HEK293T (cell line): ENCODE measurements around the gene TBC1D17.

ENCODE experiments used
- CTCF ChIA-PET: fragments of 350-600 bp; formaldehyde crosslinking; extraction: SDS; loops from one replicate; lab custom pipeline; 2021; ENCODE audit warnings: antibody characterized with exemption, inconsistent platforms; lab: Yijun Ruan, JAX
- POLR2A ChIA-PET: fragments of 350-600 bp; formaldehyde crosslinking; extraction: SDS; loops from one replicate; lab custom pipeline; 2020; ENCODE audit warnings: antibody characterized with exemption, inconsistent platforms; lab: Yijun Ruan, JAX
- DNase-seq: peaks from one replicate; pipeline ENCODE4 v3.0.0; 2012; ENCODE audit warnings: mixed read lengths; ENCODE audit errors: extremely low spot score
- ARNT ChIP-seq: fragments of 450-650 bp; IDR thresholded peaks from 2 replicates; pipeline ENCODE4 v1.6.1; 2017; ENCODE audit warnings: mild to moderate bottlenecking
- BHLHE40 ChIP-seq: fragments of 450-650 bp; IDR thresholded peaks from 2 replicates; pipeline ENCODE4 v1.6.1; 2016; ENCODE audit warnings: mild to moderate bottlenecking, moderate library complexity, borderline replicate concordance
- CTBP1 ChIP-seq: fragments of 450-650 bp; IDR thresholded peaks from 2 replicates; pipeline ENCODE4 v1.6.1; 2016; ENCODE audit warnings: borderline replicate concordance
- ELF4 ChIP-seq: fragments of 450-650 bp; IDR thresholded peaks from 2 replicates; pipeline ENCODE4 v1.6.1; 2017; ENCODE audit warnings: antibody characterized with exemption
- FOXA1 ChIP-seq: fragments of 450-650 bp; IDR thresholded peaks from 2 replicates; pipeline ENCODE4 v1.6.1; 2016; ENCODE audit warnings: mild to moderate bottlenecking
- FOXK2 ChIP-seq: fragments of 450-650 bp; IDR thresholded peaks from 2 replicates; pipeline ENCODE4 v1.6.1; 2016; ENCODE audit warnings: mild to moderate bottlenecking
- FOXM1 ChIP-seq: fragments of 450-650 bp; IDR thresholded peaks from 2 replicates; pipeline ENCODE4 v1.6.1; 2017; ENCODE audit warnings: mild to moderate bottlenecking, borderline replicate concordance
- HDGF ChIP-seq: fragments of 450-650 bp; IDR thresholded peaks from 2 replicates; pipeline ENCODE4 v1.6.1; 2017; ENCODE audit warnings: antibody characterized with exemption, borderline replicate concordance
- L3MBTL2 ChIP-seq: fragments of 450-650 bp; conservative IDR thresholded peaks from 2 replicates; pipeline ENCODE4 v1.6.1; 2016; ENCODE audit warnings: mild to moderate bottlenecking
- LEF1 ChIP-seq: fragments of 450-650 bp; IDR thresholded peaks from 2 replicates; pipeline ENCODE4 v1.6.1; 2017; ENCODE audit warnings: mild to moderate bottlenecking, borderline replicate concordance
- NFRKB ChIP-seq: fragments of 450-650 bp; IDR thresholded peaks from 2 replicates; pipeline ENCODE4 v1.6.1; 2016; ENCODE audit warnings: mild to moderate bottlenecking, moderate library complexity
- PKNOX1 ChIP-seq: fragments of 450-650 bp; IDR thresholded peaks from 2 replicates; pipeline ENCODE4 v1.6.1; 2016
- SP1 ChIP-seq: fragments of 450-650 bp; IDR thresholded peaks from 2 replicates; pipeline ENCODE4 v1.6.1; 2017
- SUZ12 ChIP-seq: fragments of 450-650 bp; IDR thresholded peaks from 2 replicates; pipeline ENCODE4 v1.6.1; 2016; ENCODE audit warnings: mild to moderate bottlenecking
- TARDBP ChIP-seq: fragments of 450-650 bp; IDR thresholded peaks from 2 replicates; pipeline ENCODE4 v1.6.1; 2016
- ZNF384 ChIP-seq: fragments of 450-650 bp; IDR thresholded peaks from 2 replicates; pipeline ENCODE4 v1.6.1; 2016

Gene TBC1D17

GRCh38 chr19:49843265-49843664 is 34.2 kb upstream of the TBC1D17 start:
- POLR2A ChIA-PET = no interaction called here
- CTCF ChIA-PET = interaction anchor here (0.6 kb wide), 1 partner anchor 1007 kb away, joined by 3 read pairs; the partner anchor contains the start of gene HSD17B14
- TF ChIP-seq ELF4 = no peak
- TF ChIP-seq FOXK2 = no peak
- no peak for TF ChIP-seq FOXM1
- TF ChIP-seq PKNOX1 = no peak
- TF ChIP-seq SUZ12 = no peak
- TF ChIP-seq TARDBP = no peak
- no peak for TF ChIP-seq L3MBTL2
- TF ChIP-seq HDGF = no peak
- DNase-seq = no peak

- TF ChIP-seq SUZ12 (no peak), PKNOX1 (no peak), L3MBTL2 (no peak), HDGF (no peak), ARNT (no peak), TARDBP (no peak), FOXK2 (no peak), LEF1 (no peak), FOXM1 (no peak), FOXA1 (no peak), ELF4 (no peak), BHLHE40 (no peak), ZNF384 (no peak), CTBP1 (no peak), NFRKB (no peak), SP1 (no peak)
- no peak for DNase-seq
- CTCF ChIA-PET = no interaction called here
- POLR2A ChIA-PET = interaction anchor here (1.1 kb wide), 1 partner anchor 9 kb away, joined by 3 read pairs; no protein-coding TSS in a partner anchor
These were observed 33.1 kb upstream of the TBC1D17 start for GRCh38 chr19:49844138-49845095.

GRCh38 chr19:49845414-49845813 is 32.1 kb upstream of the TBC1D17 start:
- ChIA-PET CTCF (interaction anchor here (0.5 to 0.7 kb wide), 2 partner anchors 128 to 1773 kb away, joined by 3 to 7 read pairs; no protein-coding TSS in a partner anchor), POLR2A (no interaction called here)
- TF ChIP-seq ELF4 (no peak), TARDBP (no peak), SUZ12 (no peak), FOXK2 (no peak), CTBP1 (no peak), PKNOX1 (no peak), FOXM1 (no peak)
- DNase-seq = no peak

GRCh38 chr19:49846408-49846807 is 31.1 kb upstream of the TBC1D17 start:
- ChIA-PET CTCF (no interaction called here), POLR2A (interaction anchor here (1.3 kb wide), 1 partner anchor 19 kb away, joined by 3 read pairs; no protein-coding TSS in a partner anchor)
- no peak for TF ChIP-seq FOXK2
- TF ChIP-seq SP1 = no peak
- TF ChIP-seq HDGF = no peak
- TF ChIP-seq PKNOX1 = no peak
- no peak for TF ChIP-seq FOXA1
- TF ChIP-seq BHLHE40 = no peak
- no peak for TF ChIP-seq ELF4
- TF ChIP-seq FOXM1 = no peak
- TF ChIP-seq L3MBTL2 = no peak
- TF ChIP-seq SUZ12 = no peak
- no peak for TF ChIP-seq CTBP1
- no peak for TF ChIP-seq ARNT
- TF ChIP-seq ZNF384 = no peak
- TF ChIP-seq TARDBP = no peak
- DNase-seq = no peak

GRCh38 chr19:49847731-49848696 is 29.5 kb upstream of the TBC1D17 start:
- peak; percentile 77 for TF ChIP-seq L3MBTL2
- TF ChIP-seq ELF4 = no peak
- ChIA-PET CTCF (no interaction called here), POLR2A (interaction anchor here (0.9 to 1.3 kb wide), 3 partner anchors 17 to 131 kb away, joined by 3 read pairs; no protein-coding TSS in a partner anchor)
- DNase-seq = no peak
